Activated gamma-delta T cell (primary cell): ENCODE results near the gene ATP6V0D1.
"Not testable (repeated sequence)": the region's sequence is repeated elsewhere in the genome, so short reads cannot be mapped to it uniquely, and the experiment has no call there.

Source experiments
- DNase-seq: peaks from one replicate; lab custom pipeline; 2025; lab: John Stamatoyannopoulos, UW

The ATP6V0D1 gene

GRCh38 chr16:67429053-67429798 lies 51.7 kb downstream of the ATP6V0D1 start:
- no peak for DNase-seq

GRCh38 chr16:67428146-67428731 lies 52.7 kb downstream of the ATP6V0D1 start:
- no peak for DNase-seq

- DNase-seq = no peak
Measured at GRCh38 chr16:67426950-67427349, 54.0 kb downstream of the ATP6V0D1 start.

GRCh38 chr16:67426022-67426421 lies 54.9 kb downstream of the ATP6V0D1 start:
- DNase-seq = no peak

- DNase-seq = no peak
Measured at GRCh38 chr16:67425580-67425979, 55.4 kb downstream of the ATP6V0D1 start.

- no peak for DNase-seq
Measured at GRCh38 chr16:67425061-67425460, 55.9 kb downstream of the ATP6V0D1 start.

GRCh38 chr16:67424261-67424615 lies 56.7 kb downstream of the ATP6V0D1 start:
- DNase-seq = no peak

- no peak for DNase-seq
Measured at GRCh38 chr16:67423611-67424260, 57.2 kb downstream of the ATP6V0D1 start.

GRCh38 chr16:67423015-67423414 lies 57.9 kb downstream of the ATP6V0D1 start:
- DNase-seq = no peak

- no peak for DNase-seq
Measured at GRCh38 chr16:67421030-67421429, 59.9 kb downstream of the ATP6V0D1 start.

- no peak for DNase-seq
Measured at GRCh38 chr16:67419931-67420330, 61.0 kb downstream of the ATP6V0D1 start.

GRCh38 chr16:67419502-67419901 lies 61.5 kb downstream of the ATP6V0D1 start:
- no peak for DNase-seq

- DNase-seq = no peak
Measured at GRCh38 chr16:67417333-67418061, 63.5 kb downstream of the ATP6V0D1 start.

- DNase-seq = peak; percentile 32
Measured at GRCh38 chr16:67415872-67416793, 64.8 kb downstream of the ATP6V0D1 start, which contains the start of gene ZDHHC1. TSS of gene ZDHHC1 (minus strand) at chr16:67416477. CDS start at chr16:67407775, 8,702 bp downstream.

- not testable (repeated sequence) for DNase-seq
Measured at GRCh38 chr16:67415421-67415820, 65.5 kb downstream of the ATP6V0D1 start.

GRCh38 chr16:67413978-67414911 lies 66.7 kb downstream of the ATP6V0D1 start:
- no peak for DNase-seq

GRCh38 chr16:67412294-67412693 lies 68.7 kb downstream of the ATP6V0D1 start:
- DNase-seq = no peak

GRCh38 chr16:67411339-67411738 lies 69.6 kb downstream of the ATP6V0D1 start:
- DNase-seq = no peak

- DNase-seq = no peak
Measured at GRCh38 chr16:67409631-67410030, 71.3 kb downstream of the ATP6V0D1 start.

- no peak for DNase-seq
Measured at GRCh38 chr16:67407788-67408452, 73.0 kb downstream of the ATP6V0D1 start.
